IMR-90 (cell line): ENCODE results near the gene PTPRCAP. TPM values are rescaled to one million over a fixed set of nuclear protein-coding genes. Genes with fewer than 3 reads are reported as not detected.
"Not testable (repeated sequence)": the region's sequence is repeated elsewhere in the genome, so short reads cannot be mapped to it uniquely, and the experiment has no call there.

ENCODE experiments used
- ATAC-seq: fragments of 200-7000 bp; cut with Tn5 transposase; 2 replicates; pipeline ENCODE4 v1.9.1; 2020; ENCODE audit warnings: low read depth, mild to moderate bottlenecking, moderate library complexity
- BruUV-seq: library from RNA; stranded (reverse); fragments of 400-500 nt; replicated peaks from 2 replicates; lab custom pipeline; 2021; lab: Mats Ljungman, UMichigan
- CTCF ChIA-PET: fragments of 300-600 bp; formaldehyde crosslinking; extraction: SDS; loops from one replicate; lab custom pipeline; 2021; ENCODE audit warnings: antibody characterized with exemption; lab: Yijun Ruan, JAX
- POLR2A ChIA-PET: fragments of 300-600 bp; sonication (Branson Sonifier 250); formaldehyde crosslinking; loops from one replicate; lab custom pipeline; 2022; ENCODE audit warnings: antibody characterized with exemption; ENCODE audit not compliant: unreplicated experiment; lab: Charles Lee
- DNase-seq: peaks from one replicate; pipeline ENCODE4 v3.0.0; 2013
- H2AFZ ChIP-seq: replicated peaks from 2 replicates; pipeline ENCODE3; 2013; ENCODE audit warnings: low read length, mild to moderate bottlenecking; ENCODE audit not compliant: poor library complexity
- H2AK5ac ChIP-seq: 2 replicates; pipeline ENCODE4 v1.6.1; 2013; ENCODE audit warnings: low read depth, low read length, inconsistent platforms
- H2AK9ac ChIP-seq: replicated peaks from 2 replicates; pipeline ENCODE3; 2013; ENCODE audit warnings: mild to moderate bottlenecking, low read depth, low read length, moderate library complexity; ENCODE audit not compliant: poor library complexity
- H2BK120ac ChIP-seq: 2 replicates; pipeline ENCODE4 v1.6.1; 2013; ENCODE audit warnings: low read depth, low read length, inconsistent platforms
- H2BK15ac ChIP-seq: 3 replicates; pipeline ENCODE4 v1.6.1; 2013; ENCODE audit warnings: low read depth, low read length, inconsistent platforms
- H2BK20ac ChIP-seq: 2 replicates; pipeline ENCODE4 v1.6.1; 2013; ENCODE audit warnings: low read depth, mild to moderate bottlenecking, inconsistent platforms, low read length, moderate library complexity
- H2BK5ac ChIP-seq: 2 replicates; pipeline ENCODE4 v1.6.1; 2013; ENCODE audit warnings: mild to moderate bottlenecking, low read depth, low read length, inconsistent platforms; ENCODE audit not compliant: poor library complexity, severe bottlenecking
- H3K14ac ChIP-seq: replicated peaks from 2 replicates; pipeline ENCODE4 v1.6.1; 2013; ENCODE audit warnings: low read depth, low read length, inconsistent platforms
- H3K18ac ChIP-seq: 2 replicates; pipeline ENCODE4 v1.6.1; 2013; ENCODE audit warnings: low read depth, low read length, control low read depth
- H3K23ac ChIP-seq: 2 replicates; pipeline ENCODE4 v1.6.1; 2013; ENCODE audit warnings: low read depth, low read length, inconsistent platforms
- H3K27ac ChIP-seq: 2 replicates; pipeline ENCODE4 v1.5.1; 2013; ENCODE audit warnings: mild to moderate bottlenecking, control low read depth, low read length; ENCODE audit not compliant: insufficient read depth
- H3K27me3 ChIP-seq: 2 replicates; pipeline ENCODE4 v1.6.1; 2013; ENCODE audit warnings: low read length; ENCODE audit not compliant: control insufficient read depth, insufficient read depth
- H3K36me3 ChIP-seq: 2 replicates; pipeline ENCODE4 v1.6.1; 2013; ENCODE audit warnings: low read length, mixed read lengths; ENCODE audit not compliant: control insufficient read depth, insufficient read depth
- H3K4ac ChIP-seq: 2 replicates; pipeline ENCODE4 v1.6.1; 2013; ENCODE audit warnings: low read depth, low read length, inconsistent platforms
- H3K4me1 ChIP-seq: 2 replicates; pipeline ENCODE4 v1.6.1; 2013; ENCODE audit warnings: low read length, mixed read lengths; ENCODE audit not compliant: control insufficient read depth, insufficient read depth
- H3K4me2 ChIP-seq: 2 replicates; pipeline ENCODE4 v1.6.1; 2013; ENCODE audit warnings: low read depth, mild to moderate bottlenecking, control low read depth, low read length, moderate library complexity
- H3K4me3 ChIP-seq: 2 replicates; pipeline ENCODE4 v1.5.1; 2013; ENCODE audit warnings: low read depth, mild to moderate bottlenecking, control low read depth, low read length, moderate library complexity; ENCODE audit not compliant: insufficient read depth
- H3K56ac ChIP-seq: 2 replicates; pipeline ENCODE4 v1.6.1; 2013; ENCODE audit warnings: low read length, inconsistent platforms; ENCODE audit not compliant: insufficient read depth; ENCODE audit errors: extremely low read depth
- H3K79me1 ChIP-seq, 2 experiments: 2 replicates each; pipeline ENCODE4 v1.6.1; 2013; ENCODE audit warnings: low read length in 2 of 2, inconsistent platforms in 1 of 2, low read depth in 1 of 2
- H3K9ac ChIP-seq: 2 replicates; pipeline ENCODE4 v1.6.1; 2013; ENCODE audit warnings: low read depth, low read length, control low read depth
- H3K9me1 ChIP-seq: 2 replicates; pipeline ENCODE4 v1.6.1; 2013; ENCODE audit warnings: low read length, inconsistent platforms; ENCODE audit not compliant: insufficient read depth
- H3K9me3 ChIP-seq: 2 replicates; pipeline ENCODE4 v1.6.1; 2013; ENCODE audit warnings: low read length; ENCODE audit not compliant: control insufficient read depth, insufficient read depth
- H4K20me1 ChIP-seq: 2 replicates; pipeline ENCODE4 v1.6.1; 2013; ENCODE audit warnings: low read length, inconsistent platforms; ENCODE audit not compliant: insufficient read depth
- H4K5ac ChIP-seq: 2 replicates; pipeline ENCODE4 v1.6.1; 2013; ENCODE audit warnings: mild to moderate bottlenecking, low read depth, low read length, control low read depth
- H4K8ac ChIP-seq, 2 experiments: 2 replicates each; pipeline ENCODE4 v1.6.1; 2013; ENCODE audit warnings: low read depth in 2 of 2, low read length in 2 of 2, control low read depth in 1 of 2, inconsistent platforms in 1 of 2
- H4K91ac ChIP-seq: 2 replicates; pipeline ENCODE4 v1.6.1; 2013; ENCODE audit warnings: low read depth, low read length, inconsistent platforms; ENCODE audit not compliant: insufficient read depth
- WGBS, 2 experiments: methylation state at CpG; one replicate each; pipeline versions ENCODE4 v1.1.5 to v1.1.7; 2013; ENCODE audit warnings: missing lambda C conversion rate in 2 of 2; ENCODE audit not compliant: insufficient read length in 1 of 2; ENCODE audit errors: extremely low coverage in 2 of 2; 5-methylcytosine and 5-hydroxymethylcytosine counted together
- dilution Hi-C: fragments of 300-500 bp; cut with HindIII; formaldehyde crosslinking; loops from one replicate; pipeline ENCODE4 v1.14.3; 2018; ENCODE audit warnings: low sequenced_read_pairs; ENCODE audit not compliant: unreplicated experiment
- in situ Hi-C: fragments of 300-500 bp; cut with MboI; formaldehyde crosslinking; loops from 3 replicates; pipeline ENCODE4 v1.14.3; 2019; ENCODE audit warnings: low sequenced_read_pairs, inconsistent platforms, mixed read lengths
- intact Hi-C: fragments of 100-400 bp; cut with micrococcal nuclease; formaldehyde crosslinking; loops from 2 replicates; pipeline ENCODE4 v1.10.0; 2022
- polyA plus RNA-seq, 3 experiments: library from polyadenylated mRNA; depleted of rRNA; stranded (reverse); fragments of >200 nt; gene quantifications; 2 replicates each; pipeline ENCODE4 v1.2.3, GENCODE V29; 2012; ENCODE audit warnings: low replicate concordance in 1 of 3
- total RNA-seq: library from RNA; depleted of rRNA; stranded (reverse); fragments of >200 nt; gene quantifications from 2 replicates; pipeline ENCODE4 v1.2.3, GENCODE V29; 2012

PTPRCAP gene
- total and polyA plus RNA-seq, 2 of the 4 experiments (the other 2 are of a cell fraction): 0.24 TPM; not detected in 1

DNA sequence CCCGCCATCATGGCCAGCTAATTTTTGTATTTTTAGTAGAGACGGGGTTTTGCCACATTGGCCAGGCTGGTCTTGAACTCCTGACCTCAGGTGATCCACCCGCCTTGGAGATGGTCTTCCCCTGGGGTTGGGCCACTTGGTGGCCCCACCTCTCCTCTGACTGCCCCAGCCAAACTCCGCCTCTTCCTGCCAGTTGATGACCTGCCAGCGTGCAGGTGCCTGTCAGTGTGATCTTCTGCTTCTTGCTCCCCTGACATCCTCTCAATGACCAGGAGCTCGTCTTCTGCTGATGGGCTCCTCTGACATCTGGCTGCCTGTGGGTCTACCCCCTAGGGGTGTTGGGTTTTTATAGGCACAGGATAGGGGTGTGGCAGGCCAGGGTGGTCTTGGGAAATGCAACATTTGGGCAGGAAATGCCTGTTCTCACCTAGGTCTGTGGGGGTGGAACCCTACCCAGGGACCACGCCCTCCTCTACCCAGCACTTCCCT, 48.4 kb upstream of the PTPRCAP start:
- H4K8ac ChIP-seq, H3K4me2 ChIP-seq, H3K4ac ChIP-seq, H3K23ac ChIP-seq, H3K56ac ChIP-seq, CTCF ChIA-PET, H3K9ac ChIP-seq, H4K20me1 ChIP-seq, H2AFZ ChIP-seq, H2BK120ac ChIP-seq, H3K18ac ChIP-seq, H3K4me1 ChIP-seq, ATAC-seq, H3K9me3 ChIP-seq, in situ Hi-C loops, H3K14ac ChIP-seq, POLR2A ChIA-PET, H2AK5ac ChIP-seq, H2BK20ac ChIP-seq, dilution Hi-C loops, H4K91ac ChIP-seq, H2AK9ac ChIP-seq, intact Hi-C loops, DNase-seq, H4K5ac ChIP-seq, BruUV-seq, H2BK5ac ChIP-seq, H3K27ac ChIP-seq, H3K4me3 ChIP-seq, H3K27me3 ChIP-seq, H2BK15ac ChIP-seq: not testable (repeated sequence)
- peaks cover 19% of the 10 kb centered on the region for H3K9me1 ChIP-seq
- WGBS, 2 experiments: 86% methylated on average over 2 of the region's 7 CpGs; no CpG with 5 or more reads in 1 of the 2 experiments
- peaks cover 23% of the 10 kb centered on the region for H3K36me3 ChIP-seq
- H3K79me1 ChIP-seq: peaks cover 14 to 38% of the 10 kb centered on the region in 2 experiments
